Colonic mucosa (tissue), 4 donors: Measurements from ENCODE around the gene HADHB. TPM values are rescaled to one million over a fixed set of nuclear protein-coding genes. Genes with fewer than 3 reads are reported as not detected.
A peak's percentile ranks its signal among the peaks of the same experiment; 100 is the strongest.

Source experiments
- DNase-seq: peaks from one replicate; pipeline ENCODE4 v3.0.0-alpha.2; 2020
- H3K27ac ChIP-seq: fragments of 200-600 bp; one replicate; pipeline ENCODE4 v1.8.0; 2021
- H3K27me3 ChIP-seq: fragments of 200-600 bp; one replicate; pipeline ENCODE4 v1.8.0; 2021
- H3K36me3 ChIP-seq: fragments of 200-600 bp; one replicate; pipeline ENCODE4 v1.8.0; 2021
- H3K4me1 ChIP-seq: fragments of 200-600 bp; one replicate; pipeline ENCODE4 v1.8.0; 2021; ENCODE audit warnings: mild to moderate bottlenecking
- H3K4me3 ChIP-seq: fragments of 200-600 bp; one replicate; pipeline ENCODE4 v1.8.0; 2021
- H3K9ac ChIP-seq, 2 donors: one replicate each; pipeline ENCODE4 v1.7.0; 2013; ENCODE audit warnings: control low read depth in 2 of 2, low read depth in 2 of 2, low read length in 2 of 2
- H3K9me3 ChIP-seq: fragments of 200-600 bp; one replicate; pipeline ENCODE4 v1.8.0; 2021
- intact Hi-C: fragments of 100-400 bp; cut with DNase I; formaldehyde crosslinking; loops from one replicate; pipeline ENCODE4 v1.14.1; 2022
- total RNA-seq, 2 donors: library from RNA; stranded (reverse); fragmentation: NEBNext Ultra II Directional in 1 of 2; extraction: Animal tissue kit (Norgen Biotek cat#: 25700) in 1 of 2; gene quantifications; one replicate each; pipeline ENCODE4 v1.2.1, GENCODE V29; 2021
- TF ChIP-seq, protein P1 (sequence below): fragments of 200-600 bp; IDR thresholded peaks from one replicate; pipeline ENCODE4 v1.8.0; 2022; ENCODE audit warnings: antibody characterized with exemption, mild to moderate bottlenecking
- donor health status: healthy.
- donor health status: DM: no; HTN: no; CAD: no.
- donor health status: DM: no; HTN: no; CAD: no.

The HADHB gene
- total RNA-seq, 2 donors from 2014 or later: 105 to 160 TPM

DNA sequence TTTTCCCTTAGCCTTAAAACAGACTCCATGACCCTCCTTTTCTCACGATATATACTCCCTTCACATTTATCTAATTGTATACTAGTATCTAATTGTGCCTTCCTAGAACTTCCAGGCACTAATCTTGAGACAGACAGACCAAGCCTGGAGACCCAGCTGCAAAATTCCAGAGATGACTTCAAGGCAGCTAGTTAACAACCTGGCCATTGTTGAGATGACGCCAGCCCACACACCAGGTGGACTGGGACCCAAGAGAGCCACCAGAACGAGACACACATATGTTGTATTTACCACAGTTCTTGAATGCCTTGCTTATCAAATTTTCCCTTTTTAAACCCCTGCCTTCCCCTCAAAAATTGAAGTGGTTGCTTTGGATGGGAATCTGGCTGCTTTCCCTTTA lies 52.3 kb downstream of the HADHB start:
- TF ChIP-seq, protein P1, sequence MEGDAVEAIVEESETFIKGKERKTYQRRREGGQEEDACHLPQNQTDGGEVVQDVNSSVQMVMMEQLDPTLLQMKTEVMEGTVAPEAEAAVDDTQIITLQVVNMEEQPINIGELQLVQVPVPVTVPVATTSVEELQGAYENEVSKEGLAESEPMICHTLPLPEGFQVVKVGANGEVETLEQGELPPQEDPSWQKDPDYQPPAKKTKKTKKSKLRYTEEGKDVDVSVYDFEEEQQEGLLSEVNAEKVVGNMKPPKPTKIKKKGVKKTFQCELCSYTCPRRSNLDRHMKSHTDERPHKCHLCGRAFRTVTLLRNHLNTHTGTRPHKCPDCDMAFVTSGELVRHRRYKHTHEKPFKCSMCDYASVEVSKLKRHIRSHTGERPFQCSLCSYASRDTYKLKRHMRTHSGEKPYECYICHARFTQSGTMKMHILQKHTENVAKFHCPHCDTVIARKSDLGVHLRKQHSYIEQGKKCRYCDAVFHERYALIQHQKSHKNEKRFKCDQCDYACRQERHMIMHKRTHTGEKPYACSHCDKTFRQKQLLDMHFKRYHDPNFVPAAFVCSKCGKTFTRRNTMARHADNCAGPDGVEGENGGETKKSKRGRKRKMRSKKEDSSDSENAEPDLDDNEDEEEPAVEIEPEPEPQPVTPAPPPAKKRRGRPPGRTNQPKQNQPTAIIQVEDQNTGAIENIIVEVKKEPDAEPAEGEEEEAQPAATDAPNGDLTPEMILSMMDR: no peak
- H3K9me3 ChIP-seq: no peaks in the 10 kb centered on the region
- no peaks in the 10 kb centered on the region for H3K36me3 ChIP-seq
- H3K9ac ChIP-seq: no peak overlapping the region
- no peak overlapping the region for H3K27ac ChIP-seq
- no peak for DNase-seq
- H3K27me3 ChIP-seq: no peaks in the 10 kb centered on the region
- intact Hi-C loops: no loop called here
- H3K4me3 ChIP-seq: no peak overlapping the region
- H3K4me1 ChIP-seq: no peaks in the 10 kb centered on the region

DNA sequence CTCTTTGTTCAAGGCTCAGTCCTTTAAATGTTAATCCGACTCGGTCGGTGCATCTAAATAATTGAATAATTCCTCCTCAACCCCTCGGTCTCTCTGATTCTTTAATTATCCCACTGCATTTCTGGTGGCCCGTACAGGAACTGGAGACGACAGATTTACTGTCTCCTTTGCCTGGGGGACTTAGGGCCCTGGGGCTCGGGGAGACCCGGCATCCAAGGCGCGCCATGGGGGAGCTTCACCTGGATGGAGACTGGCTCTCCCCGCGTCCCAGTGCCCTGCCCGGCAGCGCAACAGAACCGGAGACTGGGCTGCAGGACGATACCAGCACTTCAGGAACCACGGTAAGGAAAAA lies 53.5 kb downstream of the HADHB start:
- Histone ChIP-seq H3K27me3 (no peaks in the 10 kb centered on the region), H3K27ac (no peak overlapping the region), H3K9ac (peak overlapping the region; percentile 38 to 68), H3K9me3 (no peaks in the 10 kb centered on the region), H3K36me3 (no peaks in the 10 kb centered on the region), H3K4me3 (peak overlapping the region; percentile 43), H3K4me1 (no peaks in the 10 kb centered on the region)
- intact Hi-C loops: no loop called here
- no peak for DNase-seq
- TF ChIP-seq, protein P1: no peak

DNA sequence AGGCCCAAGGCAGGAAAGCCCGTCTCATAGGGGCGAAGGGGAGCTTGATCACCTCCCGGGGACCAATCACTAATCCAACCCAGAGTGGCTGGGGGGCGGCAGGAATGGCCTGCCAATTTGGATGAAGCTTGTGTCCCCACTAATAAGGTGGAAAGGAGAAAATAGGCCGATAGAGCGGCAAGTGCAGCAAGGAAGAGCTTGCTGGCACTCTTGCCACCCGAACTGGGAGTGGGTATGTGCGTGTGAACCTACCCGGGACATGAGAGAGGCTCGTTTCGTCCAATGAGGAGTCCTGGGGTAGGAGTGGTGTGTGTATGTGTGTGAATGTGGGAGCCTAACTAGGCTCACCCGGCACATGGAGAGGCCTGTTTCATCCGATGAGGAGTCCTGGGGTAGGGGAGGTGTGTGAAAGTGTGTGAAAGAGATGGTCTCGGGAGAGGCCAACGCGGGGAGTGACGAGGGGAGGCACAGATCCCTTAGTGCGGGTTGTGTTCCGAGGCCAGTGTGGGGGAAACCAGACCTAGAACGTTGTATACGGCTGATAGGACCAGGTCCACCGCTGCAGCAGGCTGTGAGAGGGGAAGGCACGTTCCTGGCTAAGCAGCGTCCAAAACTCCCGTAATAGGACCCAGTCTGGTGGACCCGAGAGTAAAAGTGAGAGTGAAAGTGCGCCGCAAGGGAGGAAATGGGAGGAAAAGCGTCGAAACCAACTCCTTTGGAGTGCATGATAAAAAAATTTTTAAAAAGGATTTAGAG lies 54.1 kb downstream of the HADHB start:
- Histone ChIP-seq H3K36me3 (no peaks in the 10 kb centered on the region), H3K4me3 (peak overlapping the region; percentile 43), H3K9me3 (no peaks in the 10 kb centered on the region), H3K9ac (peak overlapping the region; percentile 38 to 68), H3K27ac (peak overlapping the region; percentile 75), H3K27me3 (no peaks in the 10 kb centered on the region), H3K4me1 (no peaks in the 10 kb centered on the region)
- TF ChIP-seq, protein P1: no peak
- DNase-seq: peak; percentile 40
- intact Hi-C loops: no loop called here

DNA sequence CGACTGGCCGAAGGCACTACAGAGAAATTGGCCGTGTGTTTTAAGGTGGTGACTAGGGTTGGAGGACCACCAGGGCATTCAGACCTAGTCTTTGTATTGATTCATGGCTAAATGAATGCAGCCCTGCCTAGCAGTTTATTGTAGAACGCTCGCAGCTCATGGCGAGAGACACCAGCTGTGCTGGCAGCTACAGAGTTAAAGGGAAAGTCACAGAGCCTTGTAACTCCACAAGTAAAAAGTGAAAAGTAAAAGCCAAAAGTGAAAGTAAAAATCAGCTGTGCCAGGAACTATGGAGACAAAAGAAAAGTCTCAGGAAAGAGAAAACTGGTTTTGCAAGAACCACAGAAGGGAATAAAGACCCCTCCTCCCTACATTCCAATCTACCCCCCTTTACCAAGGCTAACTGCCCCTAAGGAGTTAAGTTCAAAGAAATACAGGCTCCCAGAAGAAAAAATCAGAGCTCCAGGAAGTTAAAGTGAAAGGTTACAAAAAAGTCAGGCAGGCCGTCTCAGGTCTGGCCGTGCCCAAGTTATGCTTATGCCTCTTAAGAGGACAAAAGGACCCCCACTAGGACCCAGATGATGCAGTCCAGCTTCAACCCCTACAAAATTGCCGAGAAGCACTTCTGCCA lies 54.8 kb downstream of the HADHB start:
- H3K27ac ChIP-seq: peak overlapping the region; percentile 75
- peak; percentile 46 for DNase-seq
- no peaks in the 10 kb centered on the region for H3K9me3 ChIP-seq
- H3K9ac ChIP-seq: peak overlapping the region; percentile 64 to 68
- TF ChIP-seq, protein P1: no peak
- no peaks in the 10 kb centered on the region for H3K27me3 ChIP-seq
- H3K4me3 ChIP-seq: peak overlapping the region; percentile 43
- H3K36me3 ChIP-seq: no peaks in the 10 kb centered on the region
- intact Hi-C loops: no loop called here
- no peaks in the 10 kb centered on the region for H3K4me1 ChIP-seq

DNA sequence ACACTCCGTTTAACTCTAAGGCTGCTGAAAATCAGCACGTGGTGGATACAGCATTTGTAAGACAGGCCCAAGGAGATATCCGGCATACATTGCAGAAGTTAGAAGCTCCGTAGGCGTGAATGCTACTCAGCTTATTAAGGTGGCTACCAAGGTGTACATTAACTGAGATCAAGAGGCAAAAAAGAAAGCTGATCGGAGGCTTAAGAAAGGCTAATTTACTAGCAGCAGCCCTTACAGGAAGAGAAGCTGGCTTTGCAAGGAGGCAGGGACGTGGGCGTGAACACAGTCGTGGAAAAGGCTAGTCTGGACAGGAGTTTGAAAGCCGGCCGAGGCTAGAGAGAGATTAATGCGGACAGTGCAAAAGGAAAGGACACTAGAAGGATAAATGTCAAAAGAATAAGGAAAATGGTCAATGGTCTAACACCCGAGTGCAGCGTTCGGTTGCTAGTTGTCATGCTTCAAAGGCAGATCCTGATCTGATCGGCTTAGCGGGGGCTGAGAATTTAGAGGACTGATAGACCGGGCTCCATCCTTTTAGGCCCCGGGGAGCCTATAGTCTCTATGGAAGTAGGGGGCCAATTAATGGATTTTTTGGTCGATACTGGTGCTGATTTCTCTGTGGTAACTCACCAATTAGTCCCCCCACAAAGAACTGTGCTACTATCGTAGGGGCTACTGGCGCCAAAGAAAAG lies 55.6 kb downstream of the HADHB start:
- Histone ChIP-seq H3K4me3 (peak overlapping the region; percentile 43), H3K27me3 (no peaks in the 10 kb centered on the region), H3K9me3 (no peaks in the 10 kb centered on the region), H3K9ac (peak overlapping the region in 1 of 2 donors; percentile 26), H3K4me1 (no peaks in the 10 kb centered on the region), H3K27ac (peak overlapping the region; percentile 75), H3K36me3 (no peaks in the 10 kb centered on the region)
- intact Hi-C loops: no loop called here
- TF ChIP-seq, protein P1: no peak
- DNase-seq: peak; percentile 59
